ENCODE results near the gene FBXO44.

Gene FBXO44

DNA sequence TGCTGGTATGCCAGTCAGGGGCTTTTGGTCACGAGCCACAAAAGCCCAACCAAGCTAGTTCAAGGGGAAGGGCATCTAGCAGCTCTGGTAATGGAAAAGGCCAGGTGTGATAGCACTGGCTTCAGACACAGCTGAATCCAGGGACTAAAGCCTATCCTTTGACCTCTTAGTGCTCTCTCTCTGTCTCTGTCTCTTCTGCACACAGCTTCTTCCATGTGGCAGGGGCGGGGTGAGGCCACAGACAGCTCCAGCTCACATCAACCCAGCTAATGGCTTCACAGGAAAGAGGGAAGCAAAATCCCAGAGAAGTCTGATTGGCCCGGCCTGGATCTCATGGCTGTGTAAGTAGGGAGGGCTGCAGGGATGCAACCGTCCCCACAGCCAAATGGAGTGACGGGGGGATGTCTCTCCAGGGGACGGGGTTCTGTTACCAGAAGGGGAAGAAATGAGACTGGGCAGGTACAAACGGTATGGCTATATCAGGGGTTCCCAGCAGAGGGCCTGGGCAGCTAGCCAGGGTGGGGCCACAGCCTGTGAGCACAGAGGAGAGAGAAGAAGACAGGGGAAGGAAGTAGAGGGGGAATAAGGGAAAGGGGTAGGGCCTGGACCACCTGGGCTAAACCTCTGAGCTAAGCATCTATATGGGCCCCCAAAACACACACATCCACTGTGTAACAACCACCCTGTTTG lies 42.9 kb upstream of the FBXO44 start:
- Histone ChIP-seq H3K4me3 (ENCODE audit: low read length) (no peak overlapping the region), H2BK15ac (replicated peaks; ENCODE audit: low read depth) (no peak overlapping the region), H3K9ac (ENCODE audit: low read length) (no peak overlapping the region), H3K27me3 (ENCODE audit: insufficient read depth, low read length, poor library complexity) (no peaks in the 10 kb centered on the region), H2BK5ac (ENCODE audit: low read length) (no peak overlapping the region), H3K56ac (ENCODE audit: low read length) (no peak overlapping the region), H3K36me3 (ENCODE audit: control insufficient read depth, insufficient read depth, low read length) (no peaks in the 10 kb centered on the region), H4K5ac (ENCODE audit: low read length) (no peak overlapping the region), H3K4me2 (ENCODE audit: low read length) (no peak overlapping the region), H3K79me2 (ENCODE audit: control insufficient read depth, insufficient read depth, low read length) (no peaks in the 10 kb centered on the region), H3K27ac (ENCODE audit: low read depth, low read length) (no peak overlapping the region), H3K4ac (ENCODE audit: low read depth, low read length) (no peak overlapping the region), H4K8ac (ENCODE audit: low read depth, low read length) (no peak overlapping the region), H3K18ac (ENCODE audit: low read length) (no peak overlapping the region), H3K23ac (ENCODE audit: low read length) (no peak overlapping the region), H3K4me1 (ENCODE audit: control insufficient read depth, low read depth, low read length) (no peaks in the 10 kb centered on the region), H2AK5ac (ENCODE audit: low read length) (no peak overlapping the region), H2BK120ac (ENCODE audit: low read depth, low read length) (no peak overlapping the region), H3K79me1 (ENCODE audit: low read length) (no peaks in the 10 kb centered on the region)
- WGBS (ENCODE audit: extremely low coverage, insufficient coverage, low lambda C conversion rate): no CpG with 5 or more reads among the region's 7 CpGs
- DNase-seq: no peak

DNA sequence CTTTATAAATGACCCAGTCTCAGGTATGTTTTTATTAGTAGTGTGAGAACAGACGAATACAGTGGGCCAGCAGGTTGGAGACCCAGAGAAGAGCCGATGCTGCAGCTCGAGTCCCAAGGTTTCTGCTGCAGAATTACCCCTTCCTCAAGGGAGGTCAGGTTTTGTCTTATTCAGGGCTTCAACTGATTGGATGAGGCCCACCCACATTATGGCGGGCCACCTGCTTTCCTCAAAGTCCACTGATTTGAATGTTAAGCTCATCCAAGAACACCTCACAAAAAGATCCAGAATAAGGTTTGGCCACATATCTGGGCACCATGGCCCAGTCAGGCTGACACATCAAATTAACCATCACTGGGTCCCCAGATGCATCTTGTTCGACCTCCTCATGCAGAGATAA lies 41.3 kb upstream of the FBXO44 start:
- H3K4me2 ChIP-seq (ENCODE audit: low read length): no peak overlapping the region
- H3K18ac ChIP-seq (ENCODE audit: low read length): no peak overlapping the region
- H3K56ac ChIP-seq (ENCODE audit: low read length): no peak overlapping the region

DNA sequence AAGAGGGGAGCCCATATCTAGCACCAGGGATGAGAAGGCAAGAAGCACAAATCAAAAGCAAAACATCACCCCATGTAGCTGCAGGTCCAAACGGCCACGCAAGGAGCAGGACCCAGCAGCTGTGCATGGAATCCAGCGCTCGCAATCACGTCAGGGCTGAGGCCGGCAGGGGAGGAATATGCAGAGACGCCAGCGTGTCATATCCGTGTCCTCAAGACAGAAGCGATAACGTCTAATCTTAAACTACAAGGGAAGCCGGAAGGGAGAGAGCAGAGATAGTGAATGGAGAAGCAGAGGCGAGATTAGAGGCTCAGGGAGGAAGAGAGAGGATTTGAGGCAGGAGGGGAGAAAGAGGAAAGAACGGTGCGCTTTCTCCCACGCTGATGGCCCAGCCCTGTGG lies 39.6 kb upstream of the FBXO44 start:
- no peak overlapping the region for H3K56ac ChIP-seq (ENCODE audit: low read length)
- no peak overlapping the region for H3K4ac ChIP-seq (ENCODE audit: low read depth, low read length)
- H4K5ac ChIP-seq (ENCODE audit: low read length): no peak overlapping the region
- no CpG with 5 or more reads among the region's 16 CpGs for WGBS (ENCODE audit: extremely low coverage, insufficient coverage, low lambda C conversion rate)
- H3K4me3 ChIP-seq (ENCODE audit: low read length): no peak overlapping the region
- no peak overlapping the region for H4K8ac ChIP-seq (ENCODE audit: low read depth, low read length)
- DNase-seq: no peak
- H2BK15ac ChIP-seq (replicated peaks; ENCODE audit: low read depth): no peak overlapping the region
- no peak overlapping the region for H3K9ac ChIP-seq (ENCODE audit: low read length)
- H3K36me3 ChIP-seq (ENCODE audit: control insufficient read depth, insufficient read depth, low read length): no peaks in the 10 kb centered on the region
- no peaks in the 10 kb centered on the region for H3K27me3 ChIP-seq (ENCODE audit: insufficient read depth, low read length, poor library complexity)
- no peak overlapping the region for H3K23ac ChIP-seq (ENCODE audit: low read length)
- H2BK5ac ChIP-seq (ENCODE audit: low read length): no peak overlapping the region
- H3K4me2 ChIP-seq (ENCODE audit: low read length): no peak overlapping the region
- no peak overlapping the region for H2AK5ac ChIP-seq (ENCODE audit: low read length)
- no peaks in the 10 kb centered on the region for H3K79me2 ChIP-seq (ENCODE audit: control insufficient read depth, insufficient read depth, low read length)
- no peak overlapping the region for H3K18ac ChIP-seq (ENCODE audit: low read length)
- H3K27ac ChIP-seq (ENCODE audit: low read depth, low read length): no peak overlapping the region
- no peak overlapping the region for H2BK120ac ChIP-seq (ENCODE audit: low read depth, low read length)
- no peaks in the 10 kb centered on the region for H3K4me1 ChIP-seq (ENCODE audit: control insufficient read depth, low read depth, low read length)
- no peaks in the 10 kb centered on the region for H3K79me1 ChIP-seq (ENCODE audit: low read length)

More for the DNA sequence above, 41.3 kb upstream of the FBXO44 start:
- Histone ChIP-seq H4K8ac (ENCODE audit: low read depth, low read length) (no peak overlapping the region), H2BK15ac (replicated peaks; ENCODE audit: low read depth) (no peak overlapping the region), H4K5ac (ENCODE audit: low read length) (no peak overlapping the region), H3K4ac (ENCODE audit: low read depth, low read length) (no peak overlapping the region), H3K27me3 (ENCODE audit: insufficient read depth, low read length, poor library complexity) (no peaks in the 10 kb centered on the region), H3K79me2 (ENCODE audit: control insufficient read depth, insufficient read depth, low read length) (no peaks in the 10 kb centered on the region), H2BK5ac (ENCODE audit: low read length) (no peak overlapping the region), H3K9ac (ENCODE audit: low read length) (no peak overlapping the region), H3K4me1 (ENCODE audit: control insufficient read depth, low read depth, low read length) (no peaks in the 10 kb centered on the region), H3K27ac (ENCODE audit: low read depth, low read length) (no peak overlapping the region), H3K23ac (ENCODE audit: low read length) (no peak overlapping the region), H3K79me1 (ENCODE audit: low read length) (no peaks in the 10 kb centered on the region), H3K4me3 (ENCODE audit: low read length) (no peak overlapping the region), H2AK5ac (ENCODE audit: low read length) (no peak overlapping the region), H3K36me3 (ENCODE audit: control insufficient read depth, insufficient read depth, low read length) (no peaks in the 10 kb centered on the region), H2BK120ac (ENCODE audit: low read depth, low read length) (no peak overlapping the region)
- DNase-seq: no peak
- no CpG with 5 or more reads among the region's 5 CpGs for WGBS (ENCODE audit: extremely low coverage, insufficient coverage, low lambda C conversion rate)

DNA sequence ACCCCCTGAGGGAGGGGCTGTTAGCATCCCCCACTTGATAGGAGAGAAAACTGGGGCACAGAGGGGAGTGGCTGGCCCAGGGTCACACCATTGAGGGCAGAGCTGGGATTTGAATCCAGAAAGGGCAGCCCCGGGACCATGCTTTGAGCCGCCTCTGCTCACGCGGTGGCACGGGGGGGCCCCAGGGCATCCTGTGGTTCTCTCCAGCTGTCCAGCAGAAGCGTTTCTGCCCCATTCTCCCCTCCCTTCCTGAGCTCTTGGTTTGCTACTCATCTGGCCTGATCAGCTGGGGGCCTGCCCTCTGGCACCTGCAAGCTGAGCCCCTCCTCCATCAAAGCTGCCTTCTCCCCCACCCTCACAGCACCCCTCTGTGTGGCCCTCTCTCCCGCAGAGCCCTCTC lies 37.9 kb upstream of the FBXO44 start:
- H3K4me2 ChIP-seq (ENCODE audit: low read length): no peak overlapping the region
- no peaks in the 10 kb centered on the region for H3K4me1 ChIP-seq (ENCODE audit: control insufficient read depth, low read depth, low read length)
- H4K5ac ChIP-seq (ENCODE audit: low read length): no peak overlapping the region
- H2BK120ac ChIP-seq (ENCODE audit: low read depth, low read length): no peak overlapping the region
- H4K8ac ChIP-seq (ENCODE audit: low read depth, low read length): no peak overlapping the region
- no peaks in the 10 kb centered on the region for H3K79me2 ChIP-seq (ENCODE audit: control insufficient read depth, insufficient read depth, low read length)
- no peak overlapping the region for H2BK15ac ChIP-seq (replicated peaks; ENCODE audit: low read depth)
- DNase-seq: no peak
- no peaks in the 10 kb centered on the region for H3K36me3 ChIP-seq (ENCODE audit: control insufficient read depth, insufficient read depth, low read length)
- no CpG with 5 or more reads among the region's 7 CpGs for WGBS (ENCODE audit: extremely low coverage, insufficient coverage, low lambda C conversion rate)
- H3K18ac ChIP-seq (ENCODE audit: low read length): no peak overlapping the region
- no peaks in the 10 kb centered on the region for H3K27me3 ChIP-seq (ENCODE audit: insufficient read depth, low read length, poor library complexity)
- no peaks in the 10 kb centered on the region for H3K79me1 ChIP-seq (ENCODE audit: low read length)
- no peak overlapping the region for H2BK5ac ChIP-seq (ENCODE audit: low read length)
- no peak overlapping the region for H3K23ac ChIP-seq (ENCODE audit: low read length)
- H3K27ac ChIP-seq (ENCODE audit: low read depth, low read length): no peak overlapping the region
- no peak overlapping the region for H3K9ac ChIP-seq (ENCODE audit: low read length)
- no peak overlapping the region for H3K56ac ChIP-seq (ENCODE audit: low read length)
- no peak overlapping the region for H3K4ac ChIP-seq (ENCODE audit: low read depth, low read length)
- H2AK5ac ChIP-seq (ENCODE audit: low read length): no peak overlapping the region
- no peak overlapping the region for H3K4me3 ChIP-seq (ENCODE audit: low read length)

DNA sequence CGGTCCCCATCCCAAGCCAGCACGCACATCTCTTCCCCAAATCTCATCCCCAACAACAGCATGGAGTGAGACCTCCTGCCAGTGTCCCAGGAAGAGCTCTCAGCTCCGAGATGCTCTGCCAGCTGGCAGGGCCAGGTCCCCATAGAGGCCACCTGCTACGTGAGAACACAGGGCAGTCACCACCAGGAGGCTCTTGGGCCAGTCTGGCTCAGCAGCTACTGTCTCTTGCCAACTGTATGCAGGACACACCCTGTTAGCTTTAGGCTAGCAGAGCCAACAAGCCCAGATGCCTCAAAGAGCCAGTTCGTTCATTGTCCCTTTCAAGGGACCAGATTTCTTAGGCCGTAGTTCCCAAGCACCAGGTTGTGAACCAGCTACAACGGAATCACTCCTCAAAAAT lies 37.4 kb upstream of the FBXO44 start:
- Histone ChIP-seq H3K9ac (ENCODE audit: low read length) (no peak overlapping the region), H2BK15ac (replicated peaks; ENCODE audit: low read depth) (no peak overlapping the region), H2BK5ac (ENCODE audit: low read length) (no peak overlapping the region), H3K36me3 (ENCODE audit: control insufficient read depth, insufficient read depth, low read length) (no peaks in the 10 kb centered on the region), H2BK120ac (ENCODE audit: low read depth, low read length) (no peak overlapping the region), H3K79me2 (ENCODE audit: control insufficient read depth, insufficient read depth, low read length) (no peaks in the 10 kb centered on the region), H3K56ac (ENCODE audit: low read length) (no peak overlapping the region), H3K4me2 (ENCODE audit: low read length) (no peak overlapping the region), H3K27me3 (ENCODE audit: insufficient read depth, low read length, poor library complexity) (no peaks in the 10 kb centered on the region), H3K4me3 (ENCODE audit: low read length) (no peak overlapping the region), H4K8ac (ENCODE audit: low read depth, low read length) (no peak overlapping the region), H3K23ac (ENCODE audit: low read length) (no peak overlapping the region), H3K79me1 (ENCODE audit: low read length) (no peaks in the 10 kb centered on the region), H4K5ac (ENCODE audit: low read length) (no peak overlapping the region), H3K4ac (ENCODE audit: low read depth, low read length) (no peak overlapping the region), H2AK5ac (ENCODE audit: low read length) (no peak overlapping the region), H3K18ac (ENCODE audit: low read length) (no peak overlapping the region), H3K27ac (ENCODE audit: low read depth, low read length) (no peak overlapping the region), H3K4me1 (ENCODE audit: control insufficient read depth, low read depth, low read length) (no peaks in the 10 kb centered on the region)
- WGBS (ENCODE audit: extremely low coverage, insufficient coverage, low lambda C conversion rate): no CpG with 5 or more reads among the region's 7 CpGs
- no peak for DNase-seq

DNA sequence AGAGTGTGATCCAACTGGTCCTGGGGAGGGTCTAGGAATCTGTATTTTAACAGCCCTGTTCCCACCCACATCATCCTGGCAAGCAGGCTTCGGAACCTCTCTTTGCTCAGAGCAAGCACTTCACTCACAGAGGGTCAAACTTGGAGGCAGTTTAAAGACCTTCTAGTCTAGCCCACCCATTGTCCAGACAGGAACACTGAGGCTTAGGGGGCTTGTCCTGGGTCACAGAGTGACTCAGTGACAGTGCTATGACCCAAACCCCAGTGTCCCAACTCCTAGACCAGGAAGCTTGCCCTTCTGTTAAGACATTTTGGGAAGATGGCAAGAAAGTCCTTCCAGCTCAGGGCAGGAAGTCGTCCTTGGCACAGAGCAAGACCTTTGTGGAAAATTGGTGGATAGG lies 36.9 kb upstream of the FBXO44 start:
- WGBS (ENCODE audit: extremely low coverage, insufficient coverage, low lambda C conversion rate): no CpG with 5 or more reads among the region's 2 CpGs
- H3K23ac ChIP-seq (ENCODE audit: low read length): no peak overlapping the region
- H3K79me1 ChIP-seq (ENCODE audit: low read length): no peaks in the 10 kb centered on the region
- H3K79me2 ChIP-seq (ENCODE audit: control insufficient read depth, insufficient read depth, low read length): no peaks in the 10 kb centered on the region
- H2BK5ac ChIP-seq (ENCODE audit: low read length): no peak overlapping the region
- H3K4me3 ChIP-seq (ENCODE audit: low read length): no peak overlapping the region
- DNase-seq: no peak
- H3K4me1 ChIP-seq (ENCODE audit: control insufficient read depth, low read depth, low read length): no peaks in the 10 kb centered on the region
- no peak overlapping the region for H3K4me2 ChIP-seq (ENCODE audit: low read length)
- no peak overlapping the region for H2AK5ac ChIP-seq (ENCODE audit: low read length)
- H3K36me3 ChIP-seq (ENCODE audit: control insufficient read depth, insufficient read depth, low read length): no peaks in the 10 kb centered on the region
- no peak overlapping the region for H3K56ac ChIP-seq (ENCODE audit: low read length)
- H4K5ac ChIP-seq (ENCODE audit: low read length): no peak overlapping the region
- no peak overlapping the region for H2BK120ac ChIP-seq (ENCODE audit: low read depth, low read length)
- H3K4ac ChIP-seq (ENCODE audit: low read depth, low read length): no peak overlapping the region
- H4K8ac ChIP-seq (ENCODE audit: low read depth, low read length): no peak overlapping the region
- H3K27me3 ChIP-seq (ENCODE audit: insufficient read depth, low read length, poor library complexity): no peaks in the 10 kb centered on the region
- no peak overlapping the region for H3K27ac ChIP-seq (ENCODE audit: low read depth, low read length)
- H2BK15ac ChIP-seq (replicated peaks; ENCODE audit: low read depth): no peak overlapping the region
- no peak overlapping the region for H3K18ac ChIP-seq (ENCODE audit: low read length)
- H3K9ac ChIP-seq (ENCODE audit: low read length): no peak overlapping the region

Data from mesendoderm (in vitro differentiated cells).